ENCODE measurements around the gene DHX9. TPM values are rescaled to one million over a fixed set of nuclear protein-coding genes. Genes with fewer than 3 reads are reported as not detected.

The DHX9 gene
- total RNA-seq, 4 donors from 2014 or later: 50.5 to 110 (median 81.2) TPM

DNA sequence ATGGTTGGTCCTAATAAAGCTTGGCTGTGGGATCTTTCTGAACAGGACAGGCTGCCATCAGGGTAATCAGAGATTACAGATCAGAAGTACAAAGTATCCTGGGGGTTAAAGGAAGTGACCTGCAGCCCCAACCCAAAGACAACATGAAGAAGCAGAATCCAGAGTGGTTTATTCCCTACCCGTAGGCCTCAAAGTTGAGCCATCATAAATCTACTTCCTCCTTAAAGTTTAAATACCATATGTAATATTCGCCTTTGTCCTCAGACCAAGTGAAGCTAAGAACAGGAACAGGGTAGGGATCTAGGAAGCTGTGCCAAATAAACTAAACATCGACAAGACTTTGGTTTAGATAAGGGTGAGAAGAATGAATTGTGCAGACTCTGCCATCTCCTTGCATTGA lies 15.9 kb upstream of the DHX9 start:
- peaks cover 0 to 86% (median 3%) of the 10 kb centered on the region in 3 donors for H3K36me3 ChIP-seq
- no peaks in the 10 kb centered on the region for H3K4me1 ChIP-seq
- no peaks in the 10 kb centered on the region for H3K9me3 ChIP-seq
- TF ChIP-seq, protein P1, sequence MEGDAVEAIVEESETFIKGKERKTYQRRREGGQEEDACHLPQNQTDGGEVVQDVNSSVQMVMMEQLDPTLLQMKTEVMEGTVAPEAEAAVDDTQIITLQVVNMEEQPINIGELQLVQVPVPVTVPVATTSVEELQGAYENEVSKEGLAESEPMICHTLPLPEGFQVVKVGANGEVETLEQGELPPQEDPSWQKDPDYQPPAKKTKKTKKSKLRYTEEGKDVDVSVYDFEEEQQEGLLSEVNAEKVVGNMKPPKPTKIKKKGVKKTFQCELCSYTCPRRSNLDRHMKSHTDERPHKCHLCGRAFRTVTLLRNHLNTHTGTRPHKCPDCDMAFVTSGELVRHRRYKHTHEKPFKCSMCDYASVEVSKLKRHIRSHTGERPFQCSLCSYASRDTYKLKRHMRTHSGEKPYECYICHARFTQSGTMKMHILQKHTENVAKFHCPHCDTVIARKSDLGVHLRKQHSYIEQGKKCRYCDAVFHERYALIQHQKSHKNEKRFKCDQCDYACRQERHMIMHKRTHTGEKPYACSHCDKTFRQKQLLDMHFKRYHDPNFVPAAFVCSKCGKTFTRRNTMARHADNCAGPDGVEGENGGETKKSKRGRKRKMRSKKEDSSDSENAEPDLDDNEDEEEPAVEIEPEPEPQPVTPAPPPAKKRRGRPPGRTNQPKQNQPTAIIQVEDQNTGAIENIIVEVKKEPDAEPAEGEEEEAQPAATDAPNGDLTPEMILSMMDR (IDR thresholded peaks at IDR 0.05): no peak
- no peak for TF ChIP-seq POLR2A (IDR thresholded peaks at IDR 0.05)
- H3K4me3 ChIP-seq: no peak overlapping the region
- no peaks in the 10 kb centered on the region for H3K27me3 ChIP-seq
- intact Hi-C loops (cut with DNase I): no loop called here
- DNase-seq: no peak
- H3K27ac ChIP-seq: no peak overlapping the region
- WGBS, 2 donors: 80 to 87% methylated on average over 3 of the region's 3 CpGs

DNA sequence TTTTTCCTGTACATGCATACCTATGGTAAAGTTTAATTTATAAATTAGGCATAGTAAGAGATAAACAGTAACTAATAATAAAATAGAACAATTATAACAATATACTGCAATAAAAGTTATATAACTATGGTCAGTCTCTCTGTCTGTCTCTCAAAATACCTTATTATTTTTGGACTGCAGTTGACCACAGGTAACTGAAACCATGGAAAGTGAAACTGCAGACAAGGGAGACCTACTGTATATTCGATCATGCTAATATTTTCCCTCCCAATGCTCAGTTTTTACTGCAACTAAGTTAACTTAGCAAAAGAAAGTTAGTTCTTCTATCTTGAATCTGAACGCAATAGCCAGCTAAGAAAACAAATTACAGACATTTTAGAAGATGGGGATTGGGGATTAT lies 12.3 kb upstream of the DHX9 start:
- WGBS, 2 donors: 85 to 91% methylated on average over 2 of the region's 2 CpGs
- Histone ChIP-seq H3K27me3 (no peaks in the 10 kb centered on the region), H3K36me3 (peaks cover 0 to 74% (median 0%) of the 10 kb centered on the region in 3 donors), H3K4me3 (no peak overlapping the region), H3K27ac (no peak overlapping the region), H3K9me3 (no peaks in the 10 kb centered on the region), H3K4me1 (no peaks in the 10 kb centered on the region)
- intact Hi-C loops (cut with DNase I): no loop called here
- no peak for TF ChIP-seq POLR2A (IDR thresholded peaks at IDR 0.05)
- TF ChIP-seq, protein P1 (IDR thresholded peaks at IDR 0.05): no peak
- no peak for DNase-seq

DNA sequence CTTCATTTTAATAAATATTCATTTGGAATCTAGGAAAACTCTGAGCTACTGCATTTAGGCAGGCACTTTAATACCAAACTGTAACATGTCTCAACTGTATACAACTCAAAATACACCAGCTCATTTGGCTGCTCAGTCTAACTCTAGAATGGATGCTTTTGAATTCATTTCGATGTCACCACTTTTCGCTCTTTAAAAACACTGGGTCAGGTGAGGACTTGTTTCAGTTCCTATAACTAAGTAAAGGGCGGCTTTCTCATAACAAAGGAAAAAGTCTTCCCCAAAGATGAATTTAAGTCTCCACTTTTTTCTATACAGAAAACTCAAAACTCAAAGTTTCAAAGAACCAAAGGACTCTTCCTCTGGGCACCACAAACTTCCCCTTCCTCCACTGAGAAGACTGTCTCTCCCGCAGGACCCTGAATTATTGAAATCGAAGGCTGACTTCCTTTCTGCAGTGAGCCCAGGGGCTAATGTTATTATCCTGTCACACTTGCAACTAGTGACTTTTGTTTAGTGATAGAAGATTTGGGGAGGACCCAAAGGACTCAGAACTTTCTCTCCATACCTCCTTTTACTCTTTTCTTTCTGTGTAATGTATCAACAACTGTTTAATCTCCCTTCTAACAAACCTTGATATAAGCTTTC lies 9.7 kb upstream of the DHX9 start:
- intact Hi-C loops (cut with DNase I): no loop called here
- H3K27ac ChIP-seq: no peak overlapping the region

DNA sequence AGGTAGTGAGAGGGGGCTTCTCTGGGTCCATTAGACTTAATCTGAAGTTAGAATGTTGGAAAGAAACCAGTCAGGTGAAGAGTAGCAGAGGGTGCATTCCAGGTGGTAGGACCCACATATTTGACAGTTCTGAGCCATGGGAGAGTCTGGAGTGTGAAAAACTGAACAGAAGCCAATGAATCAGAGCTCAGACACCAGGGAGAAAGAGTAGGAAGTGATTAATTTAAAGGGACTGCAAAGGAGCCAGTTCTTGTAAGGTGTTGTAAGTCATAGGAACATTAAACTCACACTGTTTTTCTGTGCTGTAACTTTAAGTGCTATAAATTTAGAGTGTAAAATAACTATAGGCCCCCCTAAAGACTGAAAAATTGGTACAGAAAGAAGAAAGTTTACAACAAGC lies 5.9 kb upstream of the DHX9 start:
- H3K4me1 ChIP-seq: no peaks in the 10 kb centered on the region
- peaks cover 0 to 24% (median 0%) of the 10 kb centered on the region in 3 donors for H3K36me3 ChIP-seq
- DNase-seq: no peak
- intact Hi-C loops (cut with DNase I): no loop called here
- H3K27ac ChIP-seq: no peak overlapping the region
- no peak overlapping the region for H3K4me3 ChIP-seq
- H3K27me3 ChIP-seq: no peaks in the 10 kb centered on the region
- TF ChIP-seq, protein P1 (IDR thresholded peaks at IDR 0.05): no peak
- TF ChIP-seq POLR2A (IDR thresholded peaks at IDR 0.05): no peak
- no peaks in the 10 kb centered on the region for H3K9me3 ChIP-seq

More for the DNA sequence above, 9.7 kb upstream of the DHX9 start:
- no peaks in the 10 kb centered on the region for H3K9me3 ChIP-seq
- H3K4me1 ChIP-seq: no peaks in the 10 kb centered on the region
- H3K4me3 ChIP-seq: no peak overlapping the region
- WGBS, 2 donors: 56 to 63% methylated on average over 5 of the region's 5 CpGs
- no peak for DNase-seq
- TF ChIP-seq POLR2A (IDR thresholded peaks at IDR 0.05): no peak
- TF ChIP-seq, protein P1 (IDR thresholded peaks at IDR 0.05): no peak
- H3K36me3 ChIP-seq: peaks cover 0 to 55% (median 0%) of the 10 kb centered on the region in 3 donors
- H3K27me3 ChIP-seq: no peaks in the 10 kb centered on the region

DNA sequence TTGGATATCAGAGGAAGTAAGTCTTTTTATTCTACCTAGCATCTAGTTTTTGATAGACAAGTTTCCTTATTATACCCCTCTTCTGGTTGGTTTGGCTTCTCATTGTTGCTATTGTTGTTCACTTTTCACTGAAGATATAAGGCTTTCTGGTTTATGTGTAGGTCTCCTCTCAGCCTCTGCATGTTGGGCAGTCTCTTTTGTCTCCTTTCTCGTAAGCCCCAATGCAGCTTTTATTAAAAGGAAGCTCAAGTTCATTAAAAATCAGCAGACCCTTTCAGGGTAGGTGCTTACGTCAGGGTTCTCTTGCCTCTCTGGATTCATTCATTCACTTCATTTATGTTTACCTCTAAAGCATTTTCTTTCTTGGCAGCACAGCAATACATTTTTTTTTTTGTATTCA lies 4.8 kb upstream of the DHX9 start:
- H3K9me3 ChIP-seq: no peaks in the 10 kb centered on the region
- no peak overlapping the region for H3K4me3 ChIP-seq
- no peak for TF ChIP-seq POLR2A (IDR thresholded peaks at IDR 0.05)
- TF ChIP-seq, protein P1 (IDR thresholded peaks at IDR 0.05): no peak
- H3K4me1 ChIP-seq: peaks cover 0 to 7% (median 0%) of the 10 kb centered on the region in 3 donors
- intact Hi-C loops (cut with DNase I): no loop called here
- H3K27ac ChIP-seq: no peak overlapping the region
- no peaks in the 10 kb centered on the region for H3K27me3 ChIP-seq
- WGBS, 2 donors: 87% methylated on average over 2 of the region's 2 CpGs
- no peak for DNase-seq
- peaks cover 0 to 15% (median 0%) of the 10 kb centered on the region in 3 donors for H3K36me3 ChIP-seq
